HG03565 (cell line): ENCODE data around the gene OSBPL3.
"Not testable (repeated sequence)": the region's sequence is repeated elsewhere in the genome, so short reads cannot be mapped to it uniquely, and the experiment has no call there.

Experiments
- ATAC-seq: cut with Tn5 transposase; IDR thresholded peaks from one replicate; pipeline ENCODE4 v1.9.1; 2021; ENCODE audit warnings: mild to moderate bottlenecking, moderate library complexity; ENCODE audit not compliant: unreplicated experiment

The OSBPL3 gene

GRCh38 chr7:24979863-24980533, at the start of gene OSBPL3:
Gene OSBPL3, minus strand, starts transcription at chr7:24980178. Its CDS starts 87,706 bp downstream, at chr7:24892472.
- peak; percentile 71 for ATAC-seq

- no peak for ATAC-seq
These were observed 49.1 kb upstream of the OSBPL3 start for GRCh38 chr7:25029075-25029474.

GRCh38 chr7:25028370-25029021, 48.5 kb upstream of the OSBPL3 start:
- ATAC-seq = no peak

- ATAC-seq = no peak
These were observed 46.2 kb upstream of the OSBPL3 start for GRCh38 chr7:25026156-25026555.

GRCh38 chr7:25025218-25025671, 45.3 kb upstream of the OSBPL3 start:
- no peak for ATAC-seq

- ATAC-seq = no peak
These were observed 44.1 kb upstream of the OSBPL3 start for GRCh38 chr7:25024066-25024465.

GRCh38 chr7:25017671-25018070, 37.7 kb upstream of the OSBPL3 start:
- not testable (repeated sequence) for ATAC-seq

- ATAC-seq = no peak
These were observed 34.8 kb upstream of the OSBPL3 start for GRCh38 chr7:25014756-25015155.

GRCh38 chr7:25012710-25013109, 32.7 kb upstream of the OSBPL3 start:
- not testable (repeated sequence) for ATAC-seq

- no peak for ATAC-seq
These were observed 32.3 kb upstream of the OSBPL3 start for GRCh38 chr7:25012254-25012653.

GRCh38 chr7:25009257-25009656, 29.3 kb upstream of the OSBPL3 start:
- no peak for ATAC-seq

- ATAC-seq = no peak
These were observed 27.7 kb upstream of the OSBPL3 start for GRCh38 chr7:25007668-25008067.

- ATAC-seq = no peak
These were observed 26.3 kb upstream of the OSBPL3 start for GRCh38 chr7:25006276-25006675.

GRCh38 chr7:25005658-25006057, 25.7 kb upstream of the OSBPL3 start:
- no peak for ATAC-seq

GRCh38 chr7:25002786-25003185, 22.8 kb upstream of the OSBPL3 start:
- no peak for ATAC-seq

- no peak for ATAC-seq
These were observed 15.5 kb upstream of the OSBPL3 start for GRCh38 chr7:24995466-24995865.

GRCh38 chr7:24992314-24992713, 12.3 kb upstream of the OSBPL3 start:
- no peak for ATAC-seq

GRCh38 chr7:24991353-24991752, 11.4 kb upstream of the OSBPL3 start:
- no peak for ATAC-seq

- no peak for ATAC-seq
These were observed 7.4 kb upstream of the OSBPL3 start for GRCh38 chr7:24987331-24987842.

GRCh38 chr7:24982917-24983316, 2.9 kb upstream of the OSBPL3 start:
- ATAC-seq = no peak

GRCh38 chr7:24981171-24981951, 1.4 kb upstream of the OSBPL3 start:
- no peak for ATAC-seq
